Stimulated activated CD8-positive, alpha-beta memory T cell treated with anti-CD3 and anti-CD28 coated beads, Interleukin-7, amount 100 ng/mL, for 48 hours (primary cell): Measurements from ENCODE around the gene TBXAS1.

Experiments used
- DNase-seq, 2 donors: peaks; one replicate each; pipeline ENCODE4 v3.0.0-alpha.2; 2020; ENCODE audit warnings: low read depth in 1 of 2; ENCODE audit errors: extremely low read depth in 1 of 2

The TBXAS1 gene

DNA sequence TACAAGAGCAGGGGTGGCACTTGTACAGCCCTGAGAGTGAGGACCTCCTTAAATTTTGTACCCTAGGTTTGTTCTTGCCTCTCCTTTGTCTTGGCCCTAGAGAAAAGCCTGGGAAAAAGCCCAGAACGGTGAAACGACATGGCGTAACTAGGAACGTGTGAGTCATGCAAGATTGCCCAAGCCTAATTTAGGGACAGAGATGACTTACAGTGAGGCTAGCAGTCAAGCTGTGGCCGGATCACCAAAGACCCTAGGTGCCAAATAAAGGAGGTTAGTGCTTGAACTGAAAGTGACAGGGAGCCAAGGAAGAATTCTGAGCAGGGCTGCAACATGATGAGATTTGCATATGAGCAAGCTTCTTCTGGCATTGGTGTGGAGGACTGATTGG lies 25.1 kb downstream of the TBXAS1 start:
- no peak for DNase-seq

DNA sequence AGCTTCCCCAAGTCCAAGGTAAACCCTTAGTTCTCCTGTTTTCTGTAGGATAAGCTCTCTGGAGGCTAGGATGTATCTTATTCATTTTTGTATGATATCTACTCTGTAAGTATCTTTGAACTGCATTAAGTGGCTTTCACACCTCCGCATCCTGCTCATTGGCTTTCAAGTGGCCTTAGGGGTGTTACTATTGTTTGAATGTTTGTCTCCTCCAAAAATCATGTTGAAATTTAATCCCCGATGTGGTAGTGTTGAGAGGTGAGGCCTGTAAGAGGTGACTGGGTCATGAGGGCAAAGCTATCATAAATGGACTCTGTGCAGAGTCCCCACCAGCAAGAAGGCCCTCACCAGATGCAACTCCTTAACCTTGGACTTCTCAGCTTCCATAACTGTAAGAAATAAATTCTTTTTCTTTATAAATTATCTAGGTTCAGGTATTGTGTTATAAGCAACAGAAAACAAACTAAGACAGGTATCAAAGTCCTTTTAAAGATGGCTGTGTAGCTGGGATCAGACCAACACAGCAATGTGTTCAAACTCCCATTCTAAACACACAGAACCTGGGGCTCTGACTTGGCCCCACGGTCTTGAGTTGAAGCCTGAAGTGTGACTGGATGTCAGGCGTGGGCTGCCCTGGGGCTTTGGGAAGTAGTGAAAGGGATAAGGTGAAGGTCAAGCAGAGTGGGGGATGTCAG lies 25.9 kb downstream of the TBXAS1 start:
- DNase-seq: no peak

GRCh38 chr7:139855498-139856270 lies 26.6 kb downstream of the TBXAS1 start:
- DNase-seq: no peak

GRCh38 chr7:139857791-139858190 lies 28.7 kb downstream of the TBXAS1 start:
- DNase-seq: no peak

DNA sequence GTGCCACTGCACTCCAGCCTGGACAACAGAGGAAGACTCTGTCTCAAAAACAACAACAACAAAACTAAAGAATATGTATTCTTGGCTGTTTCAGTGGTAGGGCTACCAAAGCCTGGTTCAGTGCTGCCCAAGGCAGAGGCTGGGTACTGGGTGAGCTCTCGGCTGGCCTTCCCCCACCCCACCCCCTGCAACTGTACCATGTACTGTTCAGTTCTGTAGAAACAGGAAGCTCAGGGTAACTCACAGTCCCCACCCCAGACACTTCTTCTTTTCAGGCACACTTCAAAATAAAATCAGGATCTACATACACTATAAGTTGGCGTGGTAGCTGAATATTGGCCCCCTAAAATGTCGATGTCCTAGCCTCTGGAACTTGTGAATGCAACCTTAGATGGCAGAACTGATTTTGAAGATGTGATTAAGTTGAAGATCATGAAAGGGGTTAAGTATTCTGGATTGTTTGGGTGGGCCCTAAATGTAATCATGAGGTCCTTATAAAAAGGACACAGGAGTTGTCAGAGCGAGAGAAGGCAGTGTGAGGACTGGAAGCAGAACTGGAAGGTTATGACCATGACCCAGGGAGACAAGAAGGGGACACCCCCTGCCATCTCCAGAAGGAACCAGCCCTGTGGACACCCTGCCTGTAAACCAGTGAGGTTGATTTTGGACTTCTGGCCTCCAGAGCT lies 31.2 kb downstream of the TBXAS1 start:
- no peak for DNase-seq

- DNase-seq: no peak
Observed at GRCh38 chr7:139861803-139862202, 32.7 kb downstream of the TBXAS1 start.

- DNase-seq: no peak
Observed at GRCh38 chr7:139866047-139866837, 37.2 kb downstream of the TBXAS1 start.

DNA sequence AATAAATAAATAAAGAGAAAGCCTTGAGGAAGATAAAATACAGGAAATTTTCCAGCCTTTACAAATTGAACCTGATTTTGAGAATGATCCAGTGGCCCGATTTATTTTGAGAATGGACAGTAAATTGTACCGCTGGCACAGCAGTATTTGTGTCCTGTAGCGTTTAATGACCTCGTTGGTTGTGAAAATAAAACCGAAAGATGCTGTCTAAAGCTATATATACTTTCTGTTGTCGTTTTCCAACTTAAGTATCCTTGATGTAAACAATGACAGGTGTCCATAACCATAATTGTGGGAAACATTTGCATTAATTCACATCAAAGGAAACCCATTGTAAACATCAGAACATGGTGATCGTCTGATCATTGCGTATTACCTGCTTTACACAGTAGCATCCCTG lies 38.8 kb downstream of the TBXAS1 start:
- DNase-seq: no peak

DNA sequence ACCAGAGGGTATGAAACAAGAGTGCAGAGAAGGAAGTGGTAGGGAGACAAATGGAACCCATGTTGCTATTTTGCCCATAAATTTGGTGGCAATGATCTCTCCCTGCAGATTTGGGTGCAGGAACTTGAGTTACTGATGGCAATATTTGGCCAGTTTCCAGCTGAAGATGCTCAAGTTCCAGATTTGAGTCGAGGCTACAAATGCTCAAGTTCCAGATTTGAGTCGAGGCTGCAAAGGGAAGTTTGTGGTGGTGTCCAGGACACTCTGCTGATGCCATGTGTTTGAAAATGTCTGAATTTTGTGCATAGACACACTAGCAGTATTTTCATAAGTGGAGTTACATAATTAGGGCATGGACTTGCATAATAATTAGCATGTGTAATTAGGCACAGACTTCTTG lies 40.8 kb downstream of the TBXAS1 start:
- no peak for DNase-seq

DNA sequence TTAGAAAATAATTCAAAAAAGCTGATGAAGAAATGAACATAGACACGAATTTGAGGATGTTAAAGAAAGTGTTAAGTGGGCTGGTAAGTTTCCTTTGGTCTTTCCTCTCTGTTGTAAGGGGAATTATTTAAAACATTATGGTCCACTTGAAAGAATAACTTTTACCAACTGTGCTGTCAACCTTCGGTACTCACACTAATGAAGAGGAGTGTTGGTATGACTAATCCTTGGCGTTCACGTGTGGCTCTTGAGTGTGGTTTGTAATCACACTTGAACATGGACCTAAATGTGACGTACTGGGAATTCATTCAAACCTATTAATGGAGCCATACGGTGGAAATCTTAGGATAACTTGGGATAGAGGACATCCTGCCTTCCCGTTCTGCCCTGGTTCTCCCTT lies 41.3 kb downstream of the TBXAS1 start:
- DNase-seq: no peak

GRCh38 chr7:139871331-139871730 lies 42.3 kb downstream of the TBXAS1 start:
- no peak for DNase-seq

DNA sequence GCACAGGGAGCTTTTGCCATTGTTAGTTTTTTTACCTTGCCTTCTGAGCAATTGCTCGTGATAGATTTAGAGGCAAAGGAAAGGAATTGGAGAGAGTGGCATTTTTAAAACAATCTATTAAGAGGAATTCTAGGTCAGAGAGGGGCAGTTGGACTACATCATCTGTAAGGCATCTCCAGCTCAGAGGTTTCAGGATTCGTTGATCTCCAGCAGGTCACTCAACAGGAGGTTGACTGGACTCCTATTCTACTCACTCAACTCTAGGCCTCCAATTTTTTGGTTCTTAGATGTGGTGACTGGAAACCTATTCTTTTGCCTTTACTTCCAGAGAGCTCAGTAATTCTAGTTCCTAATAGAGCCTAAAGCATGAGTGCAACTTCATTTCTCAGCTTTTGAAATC lies 42.8 kb downstream of the TBXAS1 start:
- DNase-seq: no peak

DNA sequence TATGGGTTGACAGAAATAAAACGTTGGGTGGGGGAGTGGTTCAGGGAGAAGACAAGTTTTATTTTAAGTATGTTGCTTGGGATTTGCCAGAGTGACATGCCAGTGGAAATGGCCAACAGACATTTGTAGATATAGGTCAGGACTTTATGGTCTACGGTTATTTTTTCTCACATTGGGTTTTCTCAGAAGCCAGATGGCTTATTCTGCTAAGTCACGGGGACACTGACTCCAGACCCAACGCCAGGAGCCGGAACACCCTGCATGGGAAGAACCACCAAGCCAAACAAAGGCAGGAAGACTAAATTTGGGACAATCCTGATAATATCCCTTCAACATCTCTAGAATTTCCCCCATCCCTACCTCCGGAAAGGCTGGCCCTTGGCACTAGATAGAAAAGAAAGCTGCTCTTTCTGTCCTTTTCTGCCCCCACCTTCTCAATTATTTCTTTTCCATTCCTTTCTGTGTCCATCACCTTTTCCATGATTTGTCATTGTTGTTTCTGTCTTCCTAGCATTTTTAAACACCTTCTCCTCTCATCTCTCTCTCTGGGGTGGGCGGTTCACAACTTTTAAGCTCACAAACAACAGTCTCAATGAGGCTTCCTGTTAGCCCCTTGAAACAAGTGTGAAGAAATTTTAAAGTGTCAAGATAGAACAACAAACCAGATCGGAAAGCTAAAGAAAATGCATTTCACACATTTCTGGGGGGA lies 44.7 kb downstream of the TBXAS1 start:
- DNase-seq: no peak

DNA sequence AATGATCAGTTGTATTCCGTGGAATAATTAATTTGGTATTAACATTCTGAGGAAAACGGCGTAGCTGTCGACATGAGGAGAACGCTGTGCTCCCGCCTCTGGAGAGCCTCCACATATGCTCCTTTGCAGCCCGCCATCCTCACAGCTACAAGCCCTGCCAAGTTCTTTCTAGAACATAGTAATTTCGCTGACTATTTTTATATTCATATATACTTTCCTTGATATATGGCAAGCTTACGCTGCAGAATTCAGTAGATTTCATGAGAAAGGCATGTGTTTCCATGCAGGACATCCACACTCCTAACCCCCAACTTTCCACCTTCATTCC lies 45.2 kb downstream of the TBXAS1 start:
- DNase-seq: no peak

DNA sequence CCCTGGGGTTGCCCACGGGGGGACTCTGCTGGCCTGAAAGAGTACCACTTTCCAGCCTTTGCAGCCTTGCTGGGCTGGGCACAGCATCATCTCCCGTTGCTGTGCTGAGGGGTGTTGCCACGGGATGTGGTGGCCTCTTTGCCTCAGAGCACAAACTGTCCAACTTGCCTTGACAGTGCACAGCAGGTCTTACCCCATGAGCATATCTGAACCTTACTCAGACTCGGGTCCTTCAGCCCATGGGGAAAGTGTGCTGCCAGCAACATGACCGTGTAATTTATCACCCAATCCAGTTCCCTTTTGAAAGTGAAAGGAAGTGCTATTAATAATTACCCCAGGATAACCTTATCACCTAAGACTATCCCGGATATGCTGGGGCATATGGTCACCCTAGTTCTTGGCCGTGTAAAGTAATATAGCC lies 46.8 kb downstream of the TBXAS1 start:
- no peak for DNase-seq

DNA sequence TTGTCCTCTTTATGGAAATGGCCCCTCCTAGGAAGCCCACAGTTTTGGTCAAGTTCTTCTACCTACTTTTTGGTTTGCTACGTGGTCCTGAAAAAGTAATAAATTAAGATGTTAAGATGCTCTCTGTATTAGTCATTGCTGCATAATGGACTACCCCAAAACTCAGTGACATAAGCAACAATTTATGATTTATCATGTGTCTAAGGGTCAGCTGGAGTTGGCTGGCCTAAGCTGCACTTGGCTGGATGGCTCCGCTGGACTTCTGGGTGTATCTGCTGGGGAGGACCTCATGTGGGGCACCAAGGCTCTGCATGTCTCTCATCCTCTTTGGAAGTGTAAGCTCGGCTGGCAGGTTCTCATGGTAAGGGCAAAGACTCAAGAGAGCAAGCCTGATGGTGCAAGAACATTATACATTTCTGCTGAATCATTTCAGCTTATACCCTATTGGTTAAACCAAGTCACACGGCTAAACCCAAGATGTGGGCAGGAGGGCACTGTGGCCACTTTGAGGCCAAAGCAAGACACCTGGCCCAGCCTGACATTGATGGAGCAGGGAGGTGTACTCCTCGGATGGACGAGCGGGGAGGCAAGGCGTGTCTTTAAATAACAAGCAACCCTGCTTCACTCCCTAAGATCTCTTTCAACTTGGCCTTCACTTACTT lies 47.7 kb downstream of the TBXAS1 start:
- no peak for DNase-seq

DNA sequence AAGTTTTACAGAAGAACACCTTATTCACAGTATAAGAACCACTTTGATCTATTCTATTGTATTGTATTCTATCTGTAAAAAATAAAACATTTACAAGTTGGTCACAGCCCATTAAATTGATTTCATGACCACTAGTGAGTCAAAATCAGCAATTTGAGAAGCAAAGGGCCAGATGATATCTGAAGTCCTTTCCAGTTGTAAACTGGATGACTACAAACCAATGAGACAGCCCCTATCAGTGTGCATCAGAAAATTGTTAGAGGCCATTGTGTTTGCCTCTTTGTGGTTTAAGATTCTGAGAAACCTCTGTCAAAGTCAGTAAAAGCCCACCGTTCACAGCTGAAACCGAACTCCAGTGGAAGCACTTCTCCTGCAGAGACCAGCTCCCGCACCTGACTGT lies 54.8 kb downstream of the TBXAS1 start:
- no peak for DNase-seq

GRCh38 chr7:139884441-139884840 lies 55.4 kb downstream of the TBXAS1 start:
- no peak for DNase-seq

DNA sequence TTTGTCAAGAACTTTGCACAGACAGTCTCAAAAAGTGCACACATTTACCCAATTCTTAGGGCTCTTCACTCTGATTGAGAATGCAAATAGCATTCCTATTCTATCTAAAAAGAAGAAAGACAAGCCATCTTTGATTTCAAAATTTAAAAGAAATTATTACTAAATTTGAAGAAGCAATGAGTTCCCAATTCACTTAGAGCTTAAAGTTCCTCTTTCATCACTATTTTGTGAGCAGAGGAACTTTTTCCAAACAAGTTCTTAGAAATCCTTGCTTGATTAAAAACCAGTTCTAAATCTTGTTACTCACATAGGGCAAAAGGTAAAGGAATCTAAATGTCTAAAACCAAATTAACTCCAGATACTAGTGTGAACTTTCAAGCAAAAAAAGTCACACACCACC lies 56.4 kb downstream of the TBXAS1 start:
- no peak for DNase-seq

DNA sequence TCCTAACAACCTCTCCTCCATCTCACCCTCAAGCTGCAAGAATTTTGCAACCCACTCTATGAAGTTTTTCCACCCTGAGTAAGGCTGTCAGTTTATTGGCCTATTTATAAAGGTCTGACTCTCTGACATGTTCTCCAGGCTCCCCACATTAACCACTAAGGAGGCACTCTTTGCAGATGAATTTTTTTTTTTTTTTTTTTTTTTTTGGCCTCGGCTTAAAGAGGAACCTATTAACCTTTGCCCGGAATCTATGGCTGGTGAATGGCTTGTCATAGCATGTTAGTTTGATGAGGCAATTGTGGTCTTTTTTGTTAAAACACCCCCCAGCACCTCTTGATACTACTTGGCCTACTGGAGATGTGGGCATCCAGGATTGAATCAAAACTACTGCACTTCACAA lies 57.1 kb downstream of the TBXAS1 start:
- no peak for DNase-seq
